Measurements from ENCODE around the gene RAPGEF2. TPM values are rescaled to one million over a fixed set of nuclear protein-coding genes. Genes with fewer than 3 reads are reported as not detected.
A peak's percentile ranks its signal among the peaks of the same experiment; 100 is the strongest.

Gene RAPGEF2
- total RNA-seq, 2 experiments from 2014 or later: 17.3 to 23.4 TPM

DNA sequence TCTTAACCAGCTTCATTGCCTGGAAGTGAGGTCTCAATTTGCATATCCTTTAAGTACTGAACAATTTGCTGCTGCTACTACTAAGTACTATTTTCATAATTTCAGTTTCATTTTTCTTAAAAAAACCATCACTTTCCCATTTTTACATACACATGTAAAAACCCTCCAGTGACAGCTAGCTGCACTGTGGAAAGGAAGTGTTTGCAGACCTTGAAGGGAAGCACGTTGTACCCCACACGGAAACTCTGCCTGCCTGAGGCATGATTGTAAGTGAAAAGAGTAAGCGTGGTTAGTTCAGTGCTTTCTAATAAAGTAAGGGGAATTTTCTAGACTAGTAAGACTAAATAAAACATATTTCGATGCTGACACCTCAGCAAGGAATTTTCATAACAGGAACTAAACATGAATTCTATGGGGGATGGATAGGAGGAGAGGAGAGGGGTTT, 103.6 kb downstream of the RAPGEF2 start:
- DNase-seq (peak; percentile 67), ATAC-seq (peak; percentile 78)
- H3K27me3 Mint-ChIP-seq: no peaks in the 10 kb centered on the region
- peak overlapping the region; percentile 83 for H3K27ac Mint-ChIP-seq
- no peaks in the 10 kb centered on the region for H3K9me3 Mint-ChIP-seq (ENCODE audit: low read depth)
- peak overlapping the region; percentile 60 for H3K4me3 Mint-ChIP-seq
- CTCF ChIA-PET: no interaction called here
- peaks cover 49% of the 10 kb centered on the region for H3K4me1 Mint-ChIP-seq
- H3K36me3 Mint-ChIP-seq: peaks cover 11% of the 10 kb centered on the region

DNA sequence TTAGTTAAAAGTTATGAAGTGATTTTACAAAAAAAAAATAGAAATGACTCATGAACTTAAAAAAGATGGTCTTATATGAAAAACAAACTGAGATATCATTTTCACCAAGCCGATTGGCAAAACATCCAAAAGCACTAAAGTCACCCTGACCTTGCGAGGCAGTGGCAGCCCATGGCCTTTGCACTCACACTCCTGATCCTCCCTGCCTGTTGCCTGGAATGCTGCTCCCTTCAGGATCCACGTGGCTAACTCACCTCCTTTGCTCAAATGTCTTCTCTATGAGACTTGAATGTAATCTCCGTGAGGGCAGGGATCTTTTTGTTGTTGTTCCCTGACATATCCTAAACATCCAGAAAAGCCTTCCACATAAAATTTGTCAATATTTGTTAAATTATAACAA, 106.4 kb downstream of the RAPGEF2 start:
- Mint-ChIP-seq H3K36me3 (peaks cover 17% of the 10 kb centered on the region), H3K9me3 (ENCODE audit: low read depth) (no peaks in the 10 kb centered on the region), H3K27me3 (no peaks in the 10 kb centered on the region), H3K27ac (no peak overlapping the region), H3K4me3 (no peak overlapping the region), H3K4me1 (peaks cover 35% of the 10 kb centered on the region)
- ATAC-seq (no peak), DNase-seq (no peak)
- CTCF ChIA-PET: no interaction called here

DNA sequence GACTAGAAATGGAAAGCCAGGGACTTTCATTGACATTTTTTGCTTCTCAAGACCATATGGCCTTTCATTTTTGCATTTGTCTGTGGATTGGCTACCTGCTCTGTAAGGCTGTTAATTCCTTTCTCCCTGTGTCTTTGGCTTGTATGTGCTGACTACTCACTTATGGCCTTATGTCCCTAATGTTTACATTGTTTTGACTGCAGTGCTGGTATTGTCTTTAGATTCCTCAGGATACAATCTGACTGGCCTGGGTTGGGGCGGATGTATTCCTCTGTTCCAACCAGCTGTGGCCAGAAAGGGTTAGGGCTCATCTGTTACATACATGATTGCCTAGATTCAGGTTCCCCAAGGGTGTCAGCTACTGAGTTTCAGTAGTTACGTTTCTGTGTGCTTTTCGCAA, 108.1 kb downstream of the RAPGEF2 start:
- Mint-ChIP-seq H3K4me1 (peaks cover 19% of the 10 kb centered on the region), H3K4me3 (no peak overlapping the region), H3K36me3 (peaks cover 17% of the 10 kb centered on the region), H3K27me3 (no peaks in the 10 kb centered on the region), H3K27ac (no peak overlapping the region), H3K9me3 (ENCODE audit: low read depth) (no peaks in the 10 kb centered on the region)
- no peak for ATAC-seq
- no peak for DNase-seq
- CTCF ChIA-PET: no interaction called here

DNA sequence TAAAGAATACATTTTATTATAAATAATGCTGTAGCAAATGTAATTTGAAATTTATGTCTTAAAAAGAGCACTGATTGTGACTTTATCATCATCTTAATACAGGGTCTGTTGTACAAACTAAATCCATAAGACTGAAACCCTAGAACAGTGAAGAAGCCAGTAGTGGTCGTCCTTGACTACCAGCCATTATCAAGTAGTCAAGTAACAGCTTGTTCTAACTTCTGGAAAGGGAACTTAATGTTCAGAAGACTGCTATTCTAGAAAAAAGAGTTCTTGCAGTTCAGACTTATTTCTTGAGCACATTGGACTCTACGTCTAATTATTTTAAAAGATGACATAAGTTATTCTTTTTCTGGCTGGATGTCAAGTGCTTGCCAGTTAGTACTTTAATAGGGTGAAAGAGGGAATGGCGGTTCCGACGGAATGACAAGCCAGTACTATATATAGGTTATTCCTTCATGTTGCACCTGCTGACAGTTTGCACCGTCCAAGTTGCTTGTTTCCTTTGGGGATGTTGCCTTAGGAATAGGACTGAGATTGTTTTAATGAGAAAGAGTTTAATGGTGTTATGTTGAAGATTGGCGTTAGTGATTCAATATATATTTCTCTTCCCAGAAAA, 109.9 kb downstream of the RAPGEF2 start:
- Mint-ChIP-seq H3K4me1 (peaks cover 4% of the 10 kb centered on the region), H3K36me3 (peaks cover 14% of the 10 kb centered on the region)
- CTCF ChIA-PET: interaction anchor here (2.0 kb wide), 1 partner anchor 10 kb away, joined by 8 read pairs; no protein-coding TSS in a partner anchor

DNA sequence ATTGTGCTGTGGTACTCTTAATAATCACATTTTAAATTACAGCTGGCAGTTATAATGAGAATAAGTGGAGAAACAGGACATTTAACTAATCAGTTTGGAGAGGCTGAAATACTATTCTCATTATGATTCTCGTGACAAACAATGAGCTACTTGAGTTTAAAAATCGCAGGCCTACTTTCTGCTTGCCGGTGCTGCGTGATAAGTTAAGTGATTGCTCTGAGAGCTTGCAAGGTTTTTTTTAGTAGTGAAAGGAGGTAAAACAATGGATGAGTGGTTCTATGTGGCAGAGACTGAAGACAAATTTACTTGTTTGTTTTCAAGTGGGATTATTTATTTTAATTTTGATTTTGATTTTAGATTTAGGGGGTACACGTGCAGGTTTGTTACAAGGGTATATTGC, 114.0 kb downstream of the RAPGEF2 start:
- H3K27ac Mint-ChIP-seq: no peak overlapping the region
- H3K4me3 Mint-ChIP-seq: no peak overlapping the region
- CTCF ChIA-PET: no interaction called here
- ATAC-seq (no peak), DNase-seq (no peak)
- peaks cover 7% of the 10 kb centered on the region for H3K36me3 Mint-ChIP-seq
- no peaks in the 10 kb centered on the region for H3K4me1 Mint-ChIP-seq
- H3K9me3 Mint-ChIP-seq (ENCODE audit: low read depth): no peaks in the 10 kb centered on the region
- H3K27me3 Mint-ChIP-seq: no peaks in the 10 kb centered on the region

More for the DNA sequence above, 109.9 kb downstream of the RAPGEF2 start:
- no peak overlapping the region for H3K4me3 Mint-ChIP-seq
- no peak for ATAC-seq
- H3K27ac Mint-ChIP-seq: no peak overlapping the region
- H3K9me3 Mint-ChIP-seq (ENCODE audit: low read depth): no peaks in the 10 kb centered on the region
- no peak for DNase-seq
- H3K27me3 Mint-ChIP-seq: no peaks in the 10 kb centered on the region

DNA sequence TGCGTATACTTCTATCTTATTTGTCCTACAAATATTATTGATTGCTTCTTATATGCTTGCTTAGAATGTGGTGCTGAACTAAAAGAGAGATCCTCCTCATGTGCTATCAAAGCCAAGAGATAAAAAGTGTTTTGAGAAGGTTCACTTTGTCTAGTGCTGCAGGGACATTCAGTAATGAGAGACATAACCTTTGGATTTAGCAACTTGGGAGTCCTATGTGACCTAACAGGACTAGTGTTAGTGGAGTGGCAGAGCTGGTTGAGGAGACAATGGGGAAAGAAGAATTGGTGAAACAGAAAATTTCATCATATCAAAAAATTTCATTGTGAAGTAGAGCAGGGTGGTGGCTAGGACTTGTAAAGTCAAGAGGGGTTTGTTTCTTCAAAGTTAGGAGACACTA, 117.0 kb downstream of the RAPGEF2 start:
- no peak for ATAC-seq
- no peak overlapping the region for H3K27ac Mint-ChIP-seq
- H3K4me1 Mint-ChIP-seq: peaks cover under 1% of the 10 kb centered on the region
- no peak for DNase-seq
- no peak overlapping the region for H3K4me3 Mint-ChIP-seq
- no peaks in the 10 kb centered on the region for H3K9me3 Mint-ChIP-seq (ENCODE audit: low read depth)
- CTCF ChIA-PET: no interaction called here
- no peaks in the 10 kb centered on the region for H3K27me3 Mint-ChIP-seq
- peaks cover 2% of the 10 kb centered on the region for H3K36me3 Mint-ChIP-seq

DNA sequence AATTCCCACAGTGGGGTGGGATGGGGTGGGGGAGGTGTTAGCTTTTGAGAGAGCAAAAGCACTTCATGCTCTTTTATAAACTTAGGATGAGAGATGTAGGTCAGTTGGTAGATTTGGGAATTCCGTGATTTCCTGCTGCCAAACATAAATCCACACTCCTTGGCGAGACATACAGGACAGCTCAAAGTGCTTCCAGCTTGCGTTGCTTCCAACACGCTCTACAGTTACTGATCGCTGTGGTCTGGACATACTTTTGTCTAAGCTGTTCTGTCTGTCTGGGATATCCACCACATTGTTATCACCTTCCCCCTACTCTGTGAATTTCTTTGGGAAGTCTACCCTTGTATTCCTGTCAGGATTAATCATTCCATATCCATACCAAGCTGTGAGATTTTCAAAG, 117.5 kb downstream of the RAPGEF2 start:
- no peak for DNase-seq
- H3K27me3 Mint-ChIP-seq: no peaks in the 10 kb centered on the region
- H3K4me3 Mint-ChIP-seq: no peak overlapping the region
- peaks cover 4% of the 10 kb centered on the region for H3K36me3 Mint-ChIP-seq
- H3K4me1 Mint-ChIP-seq: peaks cover 3% of the 10 kb centered on the region
- H3K27ac Mint-ChIP-seq: no peak overlapping the region
- no peaks in the 10 kb centered on the region for H3K9me3 Mint-ChIP-seq (ENCODE audit: low read depth)
- ATAC-seq: no peak
- CTCF ChIA-PET: no interaction called here

DNA sequence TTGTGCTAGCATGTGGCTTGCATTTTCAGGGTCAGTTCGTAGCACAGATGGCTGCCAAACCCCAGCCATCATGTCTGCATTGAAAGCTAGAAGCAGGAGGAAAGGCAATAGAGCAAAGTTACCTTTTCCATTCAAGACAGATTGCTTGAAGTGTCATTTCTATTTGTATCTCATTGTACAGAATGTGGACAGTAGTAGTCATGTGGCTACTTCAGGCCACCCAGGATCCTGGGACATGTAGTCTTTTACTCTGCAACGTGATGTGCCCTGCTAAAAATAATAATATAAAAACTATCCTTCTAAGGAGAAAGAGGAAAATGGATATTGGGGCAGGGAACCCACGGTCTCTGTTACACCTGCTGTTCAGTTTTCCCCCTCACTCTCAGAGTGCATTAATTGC, 118.4 kb downstream of the RAPGEF2 start:
- Mint-ChIP-seq H3K9me3 (ENCODE audit: low read depth) (peaks cover 2% of the 10 kb centered on the region), H3K36me3 (peaks cover 9% of the 10 kb centered on the region), H3K4me1 (peaks cover 8% of the 10 kb centered on the region), H3K27ac (no peak overlapping the region), H3K4me3 (no peak overlapping the region), H3K27me3 (no peaks in the 10 kb centered on the region)
- no peak for ATAC-seq
- CTCF ChIA-PET: no interaction called here
- DNase-seq: no peak

DNA sequence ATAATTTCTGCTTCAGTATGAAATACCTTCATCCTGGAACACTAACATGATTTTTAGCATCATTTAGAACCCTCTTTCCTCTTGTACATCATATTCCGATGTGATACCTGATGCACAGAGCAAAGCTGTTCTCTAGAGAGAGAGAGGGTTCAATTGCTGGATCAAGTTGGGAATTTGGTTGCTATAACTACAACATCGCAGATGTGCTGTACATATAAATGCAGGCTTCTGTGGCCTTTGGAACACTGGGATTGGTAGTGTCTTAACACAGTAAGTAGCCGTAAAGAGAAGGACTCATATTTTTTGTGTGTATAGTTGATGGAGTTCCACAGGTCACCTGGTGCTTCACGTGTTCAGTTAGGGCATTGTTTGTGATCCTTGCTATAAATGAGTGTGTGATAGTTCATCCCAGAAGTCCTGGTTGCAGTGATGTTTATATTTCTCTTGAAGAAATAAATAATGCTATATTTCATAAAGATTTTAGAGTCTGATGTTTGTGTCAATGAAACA, 119.2 kb downstream of the RAPGEF2 start:
- DNase-seq (no peak), ATAC-seq (no peak)
- no peak overlapping the region for H3K4me3 Mint-ChIP-seq
- peaks cover 2% of the 10 kb centered on the region for H3K9me3 Mint-ChIP-seq (ENCODE audit: low read depth)
- CTCF ChIA-PET: no interaction called here
- H3K4me1 Mint-ChIP-seq: peaks cover 12% of the 10 kb centered on the region
- no peaks in the 10 kb centered on the region for H3K27me3 Mint-ChIP-seq
- peaks cover 9% of the 10 kb centered on the region for H3K36me3 Mint-ChIP-seq
- no peak overlapping the region for H3K27ac Mint-ChIP-seq

DNA sequence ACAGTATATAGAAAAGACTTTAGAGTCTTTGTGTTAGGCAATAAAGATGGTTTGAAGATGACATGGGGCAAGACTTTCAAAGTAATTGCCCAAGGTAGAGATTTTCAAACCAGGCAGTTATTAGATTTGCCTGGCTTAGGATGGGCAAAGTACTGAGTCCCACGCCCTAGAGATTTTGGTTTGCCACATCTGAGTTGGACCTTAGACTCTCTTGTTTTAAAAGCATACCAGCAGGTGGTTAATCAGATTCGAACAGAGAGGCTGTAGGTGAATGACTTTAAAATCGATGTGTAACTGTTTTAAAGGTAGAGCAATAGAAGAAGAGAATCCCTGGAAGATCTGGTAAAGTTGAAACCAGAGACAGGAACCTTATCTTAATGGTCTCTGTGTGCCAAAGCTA, 121.5 kb downstream of the RAPGEF2 start:
- DNase-seq: no peak
- Mint-ChIP-seq H3K27ac (no peak overlapping the region), H3K27me3 (no peaks in the 10 kb centered on the region), H3K9me3 (ENCODE audit: low read depth) (peaks cover 2% of the 10 kb centered on the region), H3K36me3 (peaks cover 10% of the 10 kb centered on the region), H3K4me1 (peaks cover 16% of the 10 kb centered on the region), H3K4me3 (no peak overlapping the region)
- ATAC-seq: no peak
- CTCF ChIA-PET: no interaction called here

DNA sequence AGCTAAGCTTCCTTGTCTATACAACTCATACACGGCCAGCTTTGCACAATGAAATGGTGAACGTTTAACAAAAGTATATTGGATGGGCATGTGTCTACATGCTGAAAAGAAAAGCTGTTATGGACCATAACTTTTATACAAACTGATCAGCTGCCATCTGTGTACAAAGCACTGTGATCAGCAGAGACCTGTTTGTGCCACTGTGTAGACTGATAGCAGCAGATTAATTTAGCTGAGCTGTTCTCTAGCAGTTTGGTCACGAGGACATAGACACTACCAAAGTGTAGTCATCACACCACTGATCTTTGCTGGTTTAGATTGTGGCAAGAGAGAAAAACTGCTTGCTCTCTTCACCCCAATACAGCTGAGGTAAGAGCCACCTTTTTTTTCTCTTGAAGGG, 124.5 kb downstream of the RAPGEF2 start:
- Mint-ChIP-seq H3K36me3 (peaks cover 11% of the 10 kb centered on the region), H3K27ac (no peak overlapping the region), H3K27me3 (no peaks in the 10 kb centered on the region), H3K4me1 (peaks cover 18% of the 10 kb centered on the region), H3K4me3 (no peak overlapping the region), H3K9me3 (ENCODE audit: low read depth) (peaks cover 4% of the 10 kb centered on the region)
- no peak for ATAC-seq
- CTCF ChIA-PET: interaction anchor here (1.1 kb wide), 1 partner anchor 56 kb away, joined by 3 read pairs; no protein-coding TSS in a partner anchor
- DNase-seq: no peak

DNA sequence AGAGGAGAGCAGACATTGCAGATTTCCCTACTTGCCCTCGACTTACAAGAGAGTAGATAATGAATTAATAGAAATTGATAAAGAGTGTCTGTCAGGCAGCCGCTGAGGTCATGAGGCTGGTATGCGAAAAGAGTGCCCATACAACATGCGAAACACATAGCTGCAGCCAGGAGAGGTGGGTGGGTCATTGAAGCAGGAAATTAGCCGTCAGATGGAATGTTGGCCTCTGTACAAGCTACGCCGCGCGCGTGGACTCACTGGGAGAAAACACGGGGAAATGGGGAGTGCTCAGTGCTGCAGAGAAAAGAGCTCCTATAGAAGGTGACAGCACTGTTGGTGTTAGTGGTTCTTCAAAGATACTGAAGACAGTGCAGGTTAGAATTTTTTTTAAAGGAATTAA, 125.1 kb downstream of the RAPGEF2 start:
- peaks cover 4% of the 10 kb centered on the region for H3K9me3 Mint-ChIP-seq (ENCODE audit: low read depth)
- no peak overlapping the region for H3K4me3 Mint-ChIP-seq
- no peaks in the 10 kb centered on the region for H3K27me3 Mint-ChIP-seq
- H3K27ac Mint-ChIP-seq: no peak overlapping the region
- H3K4me1 Mint-ChIP-seq: peaks cover 22% of the 10 kb centered on the region
- H3K36me3 Mint-ChIP-seq: peaks cover 11% of the 10 kb centered on the region
- CTCF ChIA-PET: interaction anchor here (1.1 kb wide), 1 partner anchor 55 kb away, joined by 3 read pairs; no protein-coding TSS in a partner anchor
- no peak for DNase-seq
- ATAC-seq: no peak

DNA sequence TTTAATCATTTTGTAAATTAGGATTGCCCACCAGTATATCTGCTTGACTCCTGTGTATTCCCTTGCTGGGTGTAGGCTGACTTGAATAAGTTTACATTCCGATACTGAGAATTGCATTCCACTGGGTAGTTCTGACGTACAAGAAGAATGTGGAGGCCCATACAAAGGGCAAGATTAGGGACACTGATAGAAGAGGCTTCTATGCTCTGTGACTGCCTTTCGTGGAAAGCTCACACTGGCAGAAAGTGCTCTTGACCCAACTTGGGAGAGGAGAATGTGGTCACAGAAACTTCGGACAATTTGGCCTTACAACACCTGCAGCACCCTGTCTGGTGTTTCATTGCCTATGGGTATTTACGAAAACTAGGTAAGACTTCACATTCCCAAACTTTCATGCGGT, 126.3 kb downstream of the RAPGEF2 start:
- Mint-ChIP-seq H3K27ac (no peak overlapping the region), H3K9me3 (ENCODE audit: low read depth) (peaks cover 4% of the 10 kb centered on the region), H3K4me1 (peaks cover 25% of the 10 kb centered on the region), H3K36me3 (peaks cover 12% of the 10 kb centered on the region), H3K4me3 (no peak overlapping the region), H3K27me3 (no peaks in the 10 kb centered on the region)
- DNase-seq (no peak), ATAC-seq (no peak)
- CTCF ChIA-PET: no interaction called here

DNA sequence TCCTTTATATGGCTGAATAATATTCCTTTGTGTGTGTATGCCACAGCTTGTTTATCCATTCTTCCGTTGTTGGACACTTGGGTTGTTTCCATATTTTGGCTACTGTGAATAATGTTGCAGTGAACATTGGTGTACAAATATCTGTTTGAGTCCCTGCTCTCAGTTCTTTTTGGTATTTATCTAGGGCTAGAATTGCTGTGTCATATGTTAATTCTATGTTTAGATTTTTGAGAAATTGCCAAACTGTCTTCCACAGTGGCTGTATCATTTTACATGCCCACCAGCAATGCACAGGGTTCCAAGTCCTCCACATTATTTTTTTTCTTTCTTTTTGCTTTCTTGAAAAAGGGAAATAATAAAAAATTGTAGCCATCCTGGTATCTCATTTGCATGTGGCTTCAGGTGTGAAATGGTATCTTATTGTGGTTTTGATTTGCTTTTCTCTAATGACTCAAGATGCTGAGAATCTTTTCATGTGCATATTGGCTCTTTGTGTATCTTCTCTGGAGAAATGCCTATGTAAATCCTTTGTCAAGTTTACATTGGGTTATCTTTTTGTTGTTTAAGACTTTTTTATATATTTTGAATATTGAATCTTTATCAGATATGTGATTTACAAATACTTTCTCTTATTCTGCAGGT, 129.7 kb downstream of the RAPGEF2 start:
- ATAC-seq (no peak), DNase-seq (no peak)
- Mint-ChIP-seq H3K4me3 (no peak overlapping the region), H3K9me3 (ENCODE audit: low read depth) (peaks cover 2% of the 10 kb centered on the region), H3K27ac (no peak overlapping the region), H3K4me1 (peaks cover 9% of the 10 kb centered on the region), H3K36me3 (peaks cover 5% of the 10 kb centered on the region), H3K27me3 (no peaks in the 10 kb centered on the region)
- CTCF ChIA-PET: no interaction called here
